Right lobe of liver (tissue), 6 donors: Measurements from ENCODE around the gene CPD. TPM values are rescaled to one million over a fixed set of nuclear protein-coding genes. Genes with fewer than 3 reads are reported as not detected.

Experiments
- ATAC-seq, 4 donors: fragments of 200-7000 bp; cut with Tn5 transposase; one replicate each; pipeline ENCODE4 v1.9.1; 2020; ENCODE audit warnings: mild to moderate bottlenecking in 4 of 4, moderate library complexity in 4 of 4
- DNase-seq, 3 donors: peaks; one replicate each; pipeline ENCODE4 v3.0.0-alpha.2; 2020
- H3K27ac ChIP-seq, 3 donors: fragments of 200-600 bp; one replicate each; pipeline ENCODE4 v1.8.0; 2022
- H3K27me3 ChIP-seq, 2 donors: fragments of 200-600 bp; one replicate each; pipeline ENCODE4 v1.8.0; 2022
- H3K36me3 ChIP-seq, 4 donors: fragments of 200-600 bp; sonication (generic) in 1 of 4; one replicate each; pipeline versions ENCODE4 v1.5.1 to v1.8.0; 2017 to 2022; ENCODE audit warnings: control low read depth in 1 of 4
- H3K4me1 ChIP-seq, 4 donors: fragments of 200-600 bp; sonication (generic) in 1 of 4; one replicate each; pipeline versions ENCODE4 v1.5.1 to v1.8.0; 2017 to 2022; ENCODE audit warnings: control low read depth in 1 of 4
- H3K4me3 ChIP-seq, 3 donors: fragments of 200-600 bp; one replicate each; pipeline ENCODE4 v1.8.0; 2022
- H3K9me3 ChIP-seq, 4 donors: fragments of 200-600 bp; sonication (generic) in 1 of 4; one replicate each; pipeline versions ENCODE4 v1.5.1 to v1.8.0; 2017 to 2022; ENCODE audit warnings: control low read depth in 1 of 4
- POLR2A ChIP-seq: fragments of 450-650 bp; IDR thresholded peaks from one replicate; pipeline ENCODE4 v1.6.1; 2017; ENCODE audit warnings: antibody characterized with exemption, mild to moderate bottlenecking
- WGBS: methylation state at CpG from one replicate; pipeline ENCODE4 v1.1.6; 2018; ENCODE audit warnings: low coverage, low lambda C conversion rate; ENCODE audit not compliant: insufficient coverage; ENCODE audit errors: missing lambda C conversion rate; 5-methylcytosine and 5-hydroxymethylcytosine counted together
- intact Hi-C, 2 donors: fragments of 100-400 bp; cut with DNase I; formaldehyde crosslinking; loops; one replicate each; pipeline versions ENCODE4 v1.11.2 to v1.14.1; 2022
- total RNA-seq, 6 experiments: library from RNA; depleted of rRNA in 2 of 6; stranded (reverse); fragments of >200 nt in 2 of 6; fragmentation: NEBNext Ultra II Directional in 3 of 6; extraction: Animal tissue kit (Norgen Biotek cat#: 25700) in 3 of 6; gene quantifications; one replicate each; pipeline versions ENCODE4 v1.1.0 to v1.2.4, GENCODE V29; 2016 to 2023
- TF ChIP-seq, protein P1 (sequence below), 4 donors: fragments of 200-600 bp in 3 of 4; fragments of 450-650 bp in 1 of 4; IDR thresholded peaks; one replicate each; pipeline versions ENCODE4 v1.5.1 to v1.8.0; 2016 to 2022; ENCODE audit warnings: antibody characterized with exemption in 4 of 4, mild to moderate bottlenecking in 2 of 4
- donor health status: DM: no; HTN: yes; CAD: no.
- donor health status: DM: no; HTN: no; CAD: no.
- donor health status: DM: no; HTN: no; CAD: no.
- donor health status: DM: no; HTN: yes; CAD: no.
- donor health status: DM: no; HTN: yes; CAD: no.

Gene CPD
- total RNA-seq, 6 experiments from 2014 or later: 42.2 to 129 (median 53.5) TPM

DNA sequence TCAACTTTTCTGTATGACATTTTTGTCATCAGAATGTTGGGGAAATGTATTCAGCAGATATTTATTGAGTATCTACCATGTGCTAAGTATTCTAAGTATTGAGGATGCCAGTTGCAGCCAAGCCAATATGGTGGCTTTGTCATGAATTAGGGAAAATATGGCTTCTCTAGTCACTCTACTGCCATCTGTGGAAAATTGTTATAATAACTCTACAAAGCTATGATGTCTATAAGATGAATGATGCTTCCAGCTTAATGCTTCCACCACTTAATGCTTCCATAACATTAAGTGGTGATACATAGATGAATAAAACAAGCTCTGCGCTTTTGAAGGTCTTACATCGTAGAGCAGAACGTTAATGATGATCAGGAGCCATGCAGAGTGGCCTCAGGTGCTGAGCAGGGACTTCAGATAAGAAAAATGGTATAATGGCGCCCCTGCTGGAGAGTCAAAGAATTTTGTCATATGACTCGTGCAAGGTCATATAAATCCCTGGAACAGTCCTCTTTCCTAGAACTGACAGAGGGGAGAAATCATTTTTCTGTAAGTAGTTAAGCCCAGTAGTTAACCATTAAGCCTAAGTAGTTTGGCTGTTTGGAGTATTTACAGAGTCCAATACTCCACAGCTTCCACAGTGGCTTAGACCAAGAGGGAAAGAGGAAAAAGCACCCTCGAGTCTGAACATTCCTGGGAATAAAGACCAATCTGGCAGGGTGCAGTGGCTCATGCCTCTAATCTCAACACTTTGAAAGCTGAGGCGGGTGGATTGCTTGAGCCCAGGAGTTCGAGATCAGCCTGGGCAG lies 42.2 kb upstream of the CPD start:
- Histone ChIP-seq H3K4me1 (peaks cover 0 to 36% (median 7%) of the 10 kb centered on the region in 4 donors), H3K36me3 (no peaks in the 10 kb centered on the region), H3K27ac (peak overlapping the region in 1 of 3 donors; percentile 6), H3K27me3 (no peaks in the 10 kb centered on the region), H3K9me3 (no peaks in the 10 kb centered on the region), H3K4me3 (no peak overlapping the region)
- DNase-seq (no peak), ATAC-seq (peak; percentile 49 to 78 (median 57))
- intact Hi-C loops: no loop called here
- TF ChIP-seq, protein P1, sequence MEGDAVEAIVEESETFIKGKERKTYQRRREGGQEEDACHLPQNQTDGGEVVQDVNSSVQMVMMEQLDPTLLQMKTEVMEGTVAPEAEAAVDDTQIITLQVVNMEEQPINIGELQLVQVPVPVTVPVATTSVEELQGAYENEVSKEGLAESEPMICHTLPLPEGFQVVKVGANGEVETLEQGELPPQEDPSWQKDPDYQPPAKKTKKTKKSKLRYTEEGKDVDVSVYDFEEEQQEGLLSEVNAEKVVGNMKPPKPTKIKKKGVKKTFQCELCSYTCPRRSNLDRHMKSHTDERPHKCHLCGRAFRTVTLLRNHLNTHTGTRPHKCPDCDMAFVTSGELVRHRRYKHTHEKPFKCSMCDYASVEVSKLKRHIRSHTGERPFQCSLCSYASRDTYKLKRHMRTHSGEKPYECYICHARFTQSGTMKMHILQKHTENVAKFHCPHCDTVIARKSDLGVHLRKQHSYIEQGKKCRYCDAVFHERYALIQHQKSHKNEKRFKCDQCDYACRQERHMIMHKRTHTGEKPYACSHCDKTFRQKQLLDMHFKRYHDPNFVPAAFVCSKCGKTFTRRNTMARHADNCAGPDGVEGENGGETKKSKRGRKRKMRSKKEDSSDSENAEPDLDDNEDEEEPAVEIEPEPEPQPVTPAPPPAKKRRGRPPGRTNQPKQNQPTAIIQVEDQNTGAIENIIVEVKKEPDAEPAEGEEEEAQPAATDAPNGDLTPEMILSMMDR (IDR thresholded peaks at IDR 0.05): peak; percentile 61 to 86 (median 63)
- no peak for TF ChIP-seq POLR2A
- 34% methylated on average over 8 of the region's 8 CpGs for WGBS

GRCh38 chr17:30337393-30337999 lies 41.2 kb upstream of the CPD start:
- 100% methylated on average over 1 of the region's 1 CpG for WGBS
- peaks cover 0 to 29% (median 7%) of the 10 kb centered on the region in 4 donors for H3K4me1 ChIP-seq
- peak; percentile 62 to 77 (median 74) for DNase-seq
- H3K27ac ChIP-seq: peak overlapping the region in 2 of 3 donors; percentile 6 to 19
- intact Hi-C loops: no loop called here
- no peaks in the 10 kb centered on the region for H3K36me3 ChIP-seq
- no peaks in the 10 kb centered on the region for H3K9me3 ChIP-seq
- TF ChIP-seq POLR2A: peak; percentile 58
- TF ChIP-seq, protein P1 (IDR thresholded peaks at IDR 0.05): no peak
- H3K27me3 ChIP-seq: no peaks in the 10 kb centered on the region
- ATAC-seq: peak; percentile 68 to 80 (median 74)
- no peak overlapping the region for H3K4me3 ChIP-seq

- H3K36me3 ChIP-seq: no peaks in the 10 kb centered on the region
- intact Hi-C loops: no loop called here
- no peaks in the 10 kb centered on the region for H3K9me3 ChIP-seq
- no peaks in the 10 kb centered on the region for H3K27me3 ChIP-seq
- no peak overlapping the region for H3K27ac ChIP-seq
- peaks cover 0 to 37% (median 10%) of the 10 kb centered on the region in 4 donors for H3K4me1 ChIP-seq
- ATAC-seq (no peak), DNase-seq (no peak)
- H3K4me3 ChIP-seq: no peak overlapping the region
- no peak for TF ChIP-seq POLR2A
- TF ChIP-seq, protein P1 (IDR thresholded peaks at IDR 0.05): no peak
- WGBS: 83% methylated on average over 2 of the region's 2 CpGs
Measured at GRCh38 chr17:30339086-30339485, 39.6 kb upstream of the CPD start.

- Histone ChIP-seq H3K36me3 (no peaks in the 10 kb centered on the region), H3K4me3 (no peak overlapping the region), H3K9me3 (no peaks in the 10 kb centered on the region), H3K4me1 (peaks cover 0 to 55% (median 21%) of the 10 kb centered on the region in 4 donors), H3K27me3 (no peaks in the 10 kb centered on the region), H3K27ac (peak overlapping the region in 1 of 3 donors; percentile 33)
- WGBS: 38% methylated on average over 6 of the region's 6 CpGs
- TF ChIP-seq, protein P1 (IDR thresholded peaks at IDR 0.05): no peak
- no peak for TF ChIP-seq POLR2A
- ATAC-seq (no peak), DNase-seq (no peak)
- intact Hi-C loops: loop anchor here in 1 of 2 donors (10.0 kb wide), 1 partner anchor 114 kb away; no protein-coding TSS in a partner anchor
Measured at GRCh38 chr17:30340801-30341356, 37.8 kb upstream of the CPD start.
